AML-193 (cell line): ENCODE measurements around the gene LY6G5C.

Source experiments
- DNase-seq, 2 experiments: peaks; one replicate each; lab custom pipeline; 2025; lab: John Stamatoyannopoulos, UW

Gene LY6G5C

GRCh38 chr6:31663126-31663960 is 17.5 kb downstream of the LY6G5C start:
- no peak for DNase-seq

DNA sequence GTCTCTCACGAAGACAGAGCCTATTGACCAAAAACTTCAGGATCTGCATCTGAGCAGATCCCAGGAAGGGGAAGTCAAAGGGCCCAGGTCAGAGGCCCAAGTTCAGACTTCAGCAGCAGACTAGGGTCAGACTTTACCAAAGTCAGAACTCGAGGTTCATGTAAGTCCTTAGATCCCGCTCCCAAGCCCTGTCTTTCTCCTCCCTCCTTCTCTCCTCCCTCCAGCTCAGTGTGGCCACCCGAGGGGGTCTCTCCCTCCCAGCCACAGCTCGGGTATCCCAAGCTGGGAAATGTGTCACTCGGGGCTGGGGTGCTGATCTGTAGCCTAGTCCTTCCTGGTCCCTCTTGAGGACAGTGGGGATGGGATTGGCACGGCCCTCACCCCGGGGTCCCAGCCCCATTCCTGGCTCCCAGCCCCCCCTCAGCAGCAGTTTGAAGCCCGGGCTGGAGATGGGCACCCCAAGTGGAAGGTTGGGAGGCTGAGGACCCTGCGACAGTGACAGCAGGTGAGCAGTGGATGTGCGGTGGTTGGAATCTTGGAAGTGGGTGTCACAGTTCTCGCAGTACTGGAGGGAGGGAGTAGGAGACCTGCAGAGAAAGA is 18.6 kb downstream of the LY6G5C start:
- DNase-seq = no peak

GRCh38 chr6:31661262-31662123 is 19.4 kb downstream of the LY6G5C start:
- no peak for DNase-seq

- DNase-seq = peak; percentile 61 to 67
These were observed 20.2 kb downstream of the LY6G5C start, which contains the start of gene C6orf47 for GRCh38 chr6:31660381-31661261. C6orf47 (minus strand) TSS chr6:31660778; CDS start chr6:31659947, 831 bp downstream.

GRCh38 chr6:31659649-31660380 is 21.1 kb downstream of the LY6G5C start:
- DNase-seq = peak; percentile 49 to 53

- DNase-seq = no peak
These were observed 21.8 kb downstream of the LY6G5C start for GRCh38 chr6:31658983-31659648.

DNA sequence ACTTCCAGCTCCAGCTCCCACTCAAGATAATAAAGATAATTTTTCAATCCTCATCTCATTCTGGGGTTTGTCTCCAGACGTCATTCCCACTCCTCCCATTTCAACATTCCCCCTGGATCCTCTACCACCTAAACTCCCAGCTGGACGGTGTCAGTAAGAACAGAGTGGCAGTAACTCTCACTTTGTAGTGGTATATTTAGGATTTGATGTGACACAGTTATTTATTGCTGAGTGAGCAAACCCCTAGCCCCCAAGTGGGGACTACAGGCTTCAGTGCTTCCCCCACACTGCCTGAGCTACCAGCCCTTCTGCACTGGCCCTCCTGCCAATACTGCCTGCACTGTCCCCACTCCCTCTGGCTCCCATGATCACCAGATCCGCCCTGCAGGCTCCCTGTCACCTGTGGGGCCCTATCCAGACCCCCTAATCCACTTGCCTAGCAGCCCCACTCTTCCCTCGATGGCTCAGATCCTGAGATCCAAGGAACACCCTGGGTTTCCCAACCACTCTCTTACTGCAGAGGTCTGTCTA is 22.6 kb downstream of the LY6G5C start:
- no peak for DNase-seq

DNA sequence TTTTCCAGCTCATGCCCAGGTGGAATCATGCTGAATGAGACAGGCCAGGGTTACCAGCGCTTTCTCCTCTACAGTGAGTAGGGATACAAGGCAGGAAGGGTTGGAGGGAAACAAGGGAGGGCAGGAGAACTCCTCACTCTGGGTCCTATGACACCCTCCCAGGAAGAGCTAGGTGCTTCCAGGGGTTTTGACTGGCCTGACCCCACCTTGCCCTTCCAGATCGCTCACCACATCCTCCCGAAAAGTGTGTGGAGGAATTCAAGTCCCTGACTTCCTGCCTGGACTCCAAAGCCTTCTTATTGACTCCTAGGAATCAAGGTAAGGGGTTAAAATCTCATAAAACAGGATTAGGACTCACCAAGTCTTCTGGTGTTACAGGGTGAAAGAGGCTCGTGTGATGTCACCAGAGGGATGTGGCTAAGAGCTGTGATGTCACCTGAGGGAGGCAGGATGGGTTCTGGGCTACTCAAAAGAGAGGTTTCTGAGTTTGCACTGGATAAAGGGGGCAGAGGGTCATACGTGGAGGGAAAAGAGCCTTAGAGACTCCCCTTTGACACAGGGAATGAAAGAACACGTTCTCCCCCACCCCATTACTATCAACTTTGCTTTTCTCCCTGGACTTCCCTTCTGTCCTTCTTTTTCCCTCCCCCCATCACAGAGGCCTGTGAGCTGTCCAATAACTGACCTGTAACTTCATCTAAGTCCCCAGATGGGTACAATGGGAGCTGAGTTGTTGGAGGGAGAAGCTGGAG is 23.3 kb downstream of the LY6G5C start:
- no peak for DNase-seq

GRCh38 chr6:31655349-31656237 is 25.3 kb downstream of the LY6G5C start, which contains the start of gene APOM:
APOM (plus strand) TSS chr6:31655894; CDS start chr6:31655967, 73 bp downstream.
- DNase-seq = no peak

DNA sequence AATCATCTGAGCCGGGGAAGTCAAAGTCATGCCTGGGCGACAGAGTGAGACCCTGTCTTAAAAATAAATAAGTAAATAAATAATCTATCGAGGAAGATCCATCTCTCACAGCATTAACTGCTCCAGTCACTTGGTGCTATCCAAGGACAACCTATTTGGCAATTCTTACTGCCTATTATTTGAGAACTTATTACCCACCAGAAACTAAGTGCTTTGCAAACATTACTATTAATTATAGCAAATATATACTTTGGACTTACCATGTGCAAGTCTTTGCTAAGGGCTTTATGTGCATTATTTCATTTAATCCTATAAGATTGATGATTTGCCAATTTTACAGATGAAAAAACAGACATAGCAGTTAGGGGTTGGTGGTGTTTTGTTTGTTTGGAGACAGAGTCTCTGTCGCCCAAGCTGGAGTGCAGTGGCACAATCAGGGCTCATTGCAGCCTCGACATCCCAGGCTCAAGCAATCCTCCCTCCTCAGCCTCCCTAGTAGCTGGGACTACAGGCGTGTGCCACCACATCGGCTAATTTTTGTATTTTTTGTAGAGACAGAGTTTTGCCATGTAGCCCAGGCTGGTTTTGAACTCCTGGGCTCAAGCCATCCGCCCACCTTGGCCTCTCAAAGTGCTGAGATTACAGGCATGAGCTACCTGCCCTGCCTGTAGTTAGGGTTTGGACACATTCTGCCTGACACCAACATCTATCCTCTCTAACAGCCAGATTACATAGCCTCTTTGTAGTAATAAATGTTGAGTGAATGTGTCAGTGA is 26.1 kb downstream of the LY6G5C start:
- DNase-seq = no peak

- peak; percentile 99 to 100 for DNase-seq
These were observed 27.7 kb downstream of the LY6G5C start for GRCh38 chr6:31652925-31653724.

- DNase-seq = peak; percentile 73 to 76
These were observed 29.2 kb downstream of the LY6G5C start for GRCh38 chr6:31651602-31652191.

DNA sequence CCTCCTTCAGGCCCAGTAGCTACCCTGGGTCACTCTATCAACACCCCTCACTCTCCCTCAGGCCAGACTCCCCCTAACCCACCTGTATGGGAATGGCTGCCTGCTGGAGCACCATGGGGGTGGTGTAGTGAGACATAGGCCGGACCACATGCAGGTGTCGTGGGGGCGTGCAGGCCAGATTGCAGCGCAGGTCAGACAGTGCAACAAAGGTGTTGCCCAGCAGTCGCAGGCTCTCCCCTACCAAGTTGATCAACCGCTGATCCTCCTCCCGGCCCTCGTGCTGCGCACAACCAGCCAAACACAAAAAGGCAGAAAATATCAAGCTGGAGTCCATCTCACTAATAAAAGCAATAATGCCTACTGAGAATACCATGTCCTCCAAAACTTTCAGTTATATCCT is 35.5 kb downstream of the LY6G5C start:
- no peak for DNase-seq

- DNase-seq = no peak
These were observed 36.9 kb downstream of the LY6G5C start for GRCh38 chr6:31643818-31644454.

DNA sequence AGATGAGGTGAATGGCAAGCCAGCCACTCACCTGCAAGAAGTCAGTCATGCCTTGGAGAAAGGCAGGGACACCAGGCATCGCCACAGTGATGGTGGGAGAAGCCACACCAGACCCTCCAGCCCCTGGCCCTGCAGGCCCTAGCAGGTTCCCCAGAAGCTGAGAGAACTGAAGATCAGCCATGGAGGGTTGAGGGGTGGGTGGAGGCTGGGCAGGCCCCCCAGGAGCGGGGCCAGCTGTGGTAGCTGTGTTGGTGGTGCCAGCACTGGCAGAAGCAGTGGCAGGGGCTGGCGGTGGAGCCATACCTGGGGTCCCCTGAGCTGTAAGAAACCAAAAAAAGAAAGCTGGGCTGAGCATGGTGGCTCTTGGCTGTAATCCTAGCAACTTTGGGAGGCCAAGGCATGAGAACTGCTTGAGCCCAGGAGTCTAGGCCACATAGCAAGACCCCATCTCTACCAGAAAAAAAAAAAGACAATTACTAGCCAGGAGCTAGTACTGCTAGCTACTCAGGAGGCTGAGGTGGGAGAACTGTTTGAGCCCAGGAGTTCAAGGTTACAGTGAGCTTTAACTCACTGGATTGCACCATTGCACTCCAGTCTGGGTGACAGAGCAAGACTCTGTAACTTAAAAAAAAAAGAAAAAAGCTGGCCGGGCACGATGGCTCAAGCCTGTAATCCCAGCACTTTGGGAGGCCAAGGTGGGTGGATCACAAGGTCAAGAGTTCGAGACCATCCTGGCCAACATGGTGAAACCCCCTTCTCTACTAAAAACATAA is 37.9 kb downstream of the LY6G5C start:
- no peak for DNase-seq
